Uterus (tissue), 2 donors: ENCODE results near the gene PRSS3.

Source experiments
- CTCF ChIP-seq, 4 experiments: fragments of 200-600 bp in 2 of 4; fragments of 450-650 bp in 2 of 4; sonication (generic) in 2 of 4; IDR thresholded peaks; one replicate each; pipeline ENCODE4 v1.5.1; 2016 to 2019; ENCODE audit warnings: antibody characterized with exemption in 4 of 4, mild to moderate bottlenecking in 2 of 4, moderate library complexity in 1 of 4
- POLR2A ChIP-seq, 2 donors: fragments of 450-650 bp; IDR thresholded peaks; one replicate each; pipeline ENCODE4 v1.6.1; 2016; ENCODE audit warnings: antibody characterized with exemption in 2 of 2, mild to moderate bottlenecking in 1 of 2, moderate library complexity in 1 of 2

DNA sequence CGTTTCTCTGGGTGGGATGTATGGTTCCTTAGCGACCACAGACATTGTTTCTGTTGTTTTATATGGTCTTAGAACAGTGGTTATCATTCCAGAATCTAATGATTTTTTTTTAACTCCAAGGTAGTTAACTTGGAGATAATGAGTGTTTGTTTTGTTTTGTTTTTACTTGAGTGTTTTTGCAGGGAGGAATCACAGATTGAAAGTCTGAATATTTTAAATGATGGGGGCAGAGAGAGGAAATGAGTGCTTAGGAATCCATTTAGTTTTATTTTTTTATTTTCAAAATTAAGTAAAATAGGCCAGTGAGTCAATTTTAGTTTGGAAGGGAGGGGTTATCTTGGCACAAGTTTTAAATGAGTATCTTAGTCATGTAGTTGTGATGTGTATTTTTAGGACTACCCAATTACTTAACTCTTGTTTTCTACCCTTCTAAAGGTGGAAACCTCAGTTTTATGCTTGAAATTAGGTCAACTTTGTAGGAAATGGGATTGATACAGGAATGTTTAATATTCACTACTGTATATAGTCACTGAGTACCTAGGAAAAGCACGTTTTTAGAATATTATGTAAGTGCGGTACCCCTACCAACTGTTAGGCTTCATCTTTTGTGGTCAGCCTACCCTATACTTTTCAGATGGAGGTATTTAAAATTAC is 23.6 kb downstream of the PRSS3 start:
- no peak for TF ChIP-seq CTCF (IDR thresholded peaks at IDR 0.05)
- no peak for TF ChIP-seq POLR2A (IDR thresholded peaks at IDR 0.05)
